GM23248 (cell line): ENCODE measurements around the gene BACE2.

Source experiments
- EZH2 ChIP-seq: fragments of 200-600 bp; sonication (generic); IDR thresholded peaks from 2 replicates; pipeline ENCODE4 v1.6.1; 2018; ENCODE audit warnings: antibody characterized with exemption, mild to moderate bottlenecking; ENCODE audit not compliant: insufficient read depth, poor library complexity, severe bottlenecking
- EZH2phosphoT487 ChIP-seq: fragments of 200-600 bp; sonication (generic); IDR thresholded peaks from 2 replicates; pipeline ENCODE4 v1.6.1; 2018; ENCODE audit warnings: antibody characterized with exemption, moderate library complexity, mild to moderate bottlenecking, low read depth; ENCODE audit not compliant: insufficient read depth

DNA sequence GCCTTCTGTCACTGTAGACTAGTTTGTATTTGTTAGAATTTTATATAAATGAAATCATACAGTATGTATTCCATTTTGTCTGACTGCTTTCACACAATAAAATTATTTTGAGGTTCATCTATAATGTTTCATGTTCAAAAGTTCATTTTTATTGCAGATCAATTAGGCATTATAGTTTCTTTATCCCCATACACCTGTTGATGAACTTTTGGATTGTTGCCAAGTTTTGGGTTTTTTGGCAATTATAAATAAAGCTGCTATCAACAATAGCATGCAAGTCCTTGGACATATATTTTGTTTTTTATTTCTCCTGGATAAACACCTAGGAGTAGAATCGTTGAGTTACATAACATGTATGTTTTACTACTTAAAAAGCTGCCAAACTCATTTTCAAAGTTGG, 101.6 kb downstream of the BACE2 start:
- TF ChIP-seq EZH2 (no peak), EZH2phosphoT487 (no peak)
